HG03064 (cell line): ENCODE data around the gene MUC6.

Experiments used
- ATAC-seq: cut with Tn5 transposase; IDR thresholded peaks from one replicate; pipeline ENCODE4 v1.9.1; 2021; ENCODE audit warnings: low read depth; ENCODE audit not compliant: unreplicated experiment

The MUC6 gene

DNA sequence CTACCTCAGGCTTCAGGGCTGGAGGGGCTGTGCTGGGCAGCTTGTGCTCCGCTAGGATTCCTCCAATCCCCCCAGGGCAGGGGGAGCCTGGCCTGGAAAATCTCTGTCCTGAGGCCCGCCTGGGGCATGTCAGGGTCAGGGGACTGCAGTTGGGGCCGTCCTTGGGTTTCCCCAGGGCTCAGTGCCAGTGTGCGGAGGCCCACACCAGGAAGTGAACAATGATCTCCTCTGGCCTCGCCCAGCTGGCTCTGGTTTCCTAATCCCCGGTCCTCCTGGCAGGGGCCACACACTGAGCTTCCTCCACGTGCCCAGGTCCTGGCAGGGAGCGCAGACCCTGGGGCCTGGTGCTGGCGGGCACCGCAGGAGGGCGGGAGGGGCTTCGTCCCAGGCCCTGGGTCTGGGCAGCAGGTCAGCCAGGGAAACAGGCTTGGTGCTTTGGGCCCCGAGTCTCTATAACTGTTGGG, 36.8 kb upstream of the MUC6 start:
- no peak for ATAC-seq

DNA sequence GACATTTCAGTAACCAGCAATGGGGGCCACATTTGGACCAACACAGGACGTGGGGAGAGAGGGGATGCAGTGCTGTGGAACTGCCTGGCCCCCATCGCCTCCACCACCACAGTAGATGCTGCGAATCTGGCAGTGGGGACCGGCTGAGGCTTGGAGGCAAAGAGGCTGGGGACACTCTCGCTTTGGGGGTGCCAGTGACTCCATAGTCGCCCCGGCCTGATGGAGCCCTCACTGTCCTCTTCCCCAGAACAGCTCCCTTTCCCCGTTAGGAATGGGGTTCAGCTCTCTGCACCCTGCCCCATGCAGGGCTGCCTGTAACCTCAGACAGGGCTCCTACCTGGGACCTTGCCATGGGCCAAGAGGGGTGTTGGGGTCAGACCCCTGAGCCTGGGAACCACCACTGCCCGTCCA, 36.3 kb upstream of the MUC6 start:
- ATAC-seq, result no peak

DNA sequence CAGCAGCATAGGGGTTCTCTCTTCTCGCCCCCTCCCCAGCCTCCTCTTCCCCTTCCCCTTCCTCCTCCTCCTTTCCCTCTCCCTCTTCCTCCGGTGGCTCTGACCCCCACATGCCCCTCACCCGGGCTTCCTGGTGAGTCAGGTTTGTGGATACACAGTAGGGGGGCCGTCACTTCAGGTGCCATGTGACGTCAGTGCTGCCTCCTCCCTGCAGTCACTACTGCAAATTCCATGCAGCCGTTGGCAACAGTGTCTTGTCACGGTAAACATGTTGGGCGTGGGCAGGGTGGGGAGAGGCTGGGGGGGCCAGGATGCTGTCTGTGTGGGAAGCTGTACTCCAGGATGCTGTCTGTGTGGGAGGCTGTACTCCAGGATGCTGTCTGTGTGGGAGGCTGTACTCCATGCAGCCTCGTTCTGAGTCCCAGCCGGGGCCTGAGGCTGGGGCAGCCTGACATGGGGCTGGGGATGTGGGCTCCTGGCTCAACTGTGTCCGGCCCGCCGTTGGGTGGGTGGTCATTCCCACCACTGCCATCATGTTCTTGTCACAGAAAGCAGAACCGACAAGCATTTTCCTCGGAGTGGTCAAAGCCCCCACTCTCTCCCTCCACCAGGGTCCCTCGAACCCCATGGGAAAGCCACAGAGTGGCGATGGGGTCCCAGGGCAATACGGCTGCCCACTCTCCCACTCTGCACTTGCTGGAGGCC, 35.8 kb upstream of the MUC6 start:
- ATAC-seq, result no peak

DNA sequence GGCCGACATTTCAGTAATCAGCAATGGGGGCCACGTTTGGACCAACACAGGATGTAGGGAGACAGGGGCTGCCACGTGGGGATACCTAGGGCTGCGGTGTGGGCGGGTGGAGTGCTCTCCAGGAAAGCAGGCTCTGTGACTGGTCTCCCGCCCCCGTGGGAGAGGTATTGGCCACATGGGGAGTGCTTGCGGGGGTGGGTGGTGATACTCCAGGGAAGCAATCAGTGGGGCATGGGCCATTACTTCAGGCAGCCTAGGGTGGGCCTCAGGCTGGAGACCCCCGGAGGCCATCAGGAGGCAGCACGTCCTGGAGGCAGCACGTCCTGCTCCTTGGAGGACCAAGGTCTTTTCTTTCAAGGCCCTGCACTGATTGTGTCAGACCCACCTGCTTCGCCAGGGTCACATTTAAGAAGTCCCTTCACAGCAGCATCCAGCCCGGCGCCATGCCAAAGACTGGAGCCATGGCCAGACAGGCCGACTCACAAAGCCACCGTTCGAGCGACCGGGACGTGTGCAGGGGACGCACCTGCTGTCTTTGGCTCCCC, 35.1 kb upstream of the MUC6 start:
- ATAC-seq, result no peak

DNA sequence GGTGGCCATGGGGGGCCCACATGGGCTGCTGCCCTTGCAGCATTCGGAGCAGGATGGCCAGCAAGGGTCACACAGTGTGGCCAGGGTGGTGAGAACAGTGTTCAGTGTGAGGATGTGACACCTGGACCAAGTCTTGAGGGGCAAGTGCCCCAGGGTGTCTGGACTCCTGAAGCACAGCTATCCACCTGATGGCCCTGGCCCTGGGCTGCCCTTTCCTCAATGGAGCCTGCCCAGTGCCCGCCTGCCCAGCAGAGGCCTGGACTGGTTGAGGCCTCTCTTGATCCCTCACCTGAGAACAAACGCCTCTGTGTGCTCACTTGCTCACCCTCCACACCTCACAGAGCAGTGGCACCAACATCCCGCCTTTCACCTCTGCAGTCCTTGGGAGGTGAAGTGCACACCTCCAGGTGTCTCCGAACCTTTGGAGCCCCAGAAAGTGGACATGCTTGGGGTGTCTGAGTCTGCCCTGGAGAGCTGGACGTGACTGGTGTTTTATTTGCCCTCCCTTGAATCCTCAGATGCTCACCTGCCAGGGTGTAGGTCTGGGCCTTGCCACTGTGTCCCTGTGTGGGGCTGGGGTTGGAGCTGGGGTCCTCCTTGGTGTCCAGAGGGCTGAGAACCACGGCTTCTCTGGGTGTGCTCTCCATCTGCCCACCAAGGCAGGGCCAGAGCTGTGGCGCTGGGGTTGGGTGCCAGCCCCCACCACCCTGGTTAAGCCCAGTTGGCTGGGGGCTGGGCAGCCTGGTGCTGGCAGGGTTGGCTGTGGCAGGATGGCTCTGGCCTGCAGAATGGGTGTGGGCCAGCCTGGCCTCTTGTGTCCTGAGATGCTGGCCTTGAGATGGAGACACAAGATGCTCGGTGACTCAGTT, 34.3 kb upstream of the MUC6 start:
- no peak for ATAC-seq

DNA sequence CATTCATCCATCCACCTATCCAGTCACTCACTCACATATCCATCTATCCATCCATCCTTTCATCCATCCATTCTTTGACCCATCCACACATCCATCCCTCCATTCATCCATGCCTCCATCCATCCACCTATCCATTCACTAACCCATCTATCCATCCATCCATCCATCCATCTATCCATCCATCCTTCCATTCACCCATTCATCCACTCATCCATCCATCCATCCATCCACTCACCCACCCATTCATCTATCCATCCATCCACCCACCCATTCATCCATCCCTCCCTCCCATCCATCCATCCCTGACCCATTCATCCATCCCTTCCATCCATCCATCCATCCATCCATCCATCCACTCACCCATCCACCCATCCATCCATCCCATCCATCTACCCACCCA, 33.2 kb upstream of the MUC6 start:
- no peak for ATAC-seq

DNA sequence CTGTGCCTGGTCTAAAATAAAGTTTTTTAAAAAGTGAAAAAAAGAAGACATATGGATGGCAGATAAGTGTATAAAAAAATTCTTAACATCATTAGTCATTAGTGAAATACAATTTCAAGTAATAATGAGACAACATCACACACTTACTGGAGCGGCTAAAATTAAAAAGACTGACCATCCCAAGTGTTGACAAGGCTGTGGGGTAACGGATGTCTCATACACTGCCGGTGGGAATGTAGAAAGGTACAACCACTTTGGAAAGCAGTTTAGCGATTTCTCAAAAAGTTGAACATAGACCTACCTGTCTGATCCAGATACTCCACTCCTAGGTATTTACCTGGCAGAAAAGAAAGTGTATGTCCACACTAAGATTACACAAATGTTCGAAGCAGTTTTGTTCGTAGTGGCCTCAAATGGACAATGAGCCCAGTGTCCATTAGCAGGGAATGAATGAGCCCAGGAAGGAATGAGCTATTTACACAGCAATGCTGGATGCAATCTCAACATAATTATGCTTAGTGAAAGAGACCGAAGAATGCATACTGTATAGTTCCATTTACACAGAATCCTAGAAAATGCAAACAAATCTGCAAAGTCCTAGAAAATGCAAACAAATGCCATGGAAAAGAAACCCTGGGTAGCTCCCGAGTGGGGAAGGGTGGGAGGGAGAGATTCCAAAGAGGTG, 31.4 kb upstream of the MUC6 start:
- no peak for ATAC-seq

DNA sequence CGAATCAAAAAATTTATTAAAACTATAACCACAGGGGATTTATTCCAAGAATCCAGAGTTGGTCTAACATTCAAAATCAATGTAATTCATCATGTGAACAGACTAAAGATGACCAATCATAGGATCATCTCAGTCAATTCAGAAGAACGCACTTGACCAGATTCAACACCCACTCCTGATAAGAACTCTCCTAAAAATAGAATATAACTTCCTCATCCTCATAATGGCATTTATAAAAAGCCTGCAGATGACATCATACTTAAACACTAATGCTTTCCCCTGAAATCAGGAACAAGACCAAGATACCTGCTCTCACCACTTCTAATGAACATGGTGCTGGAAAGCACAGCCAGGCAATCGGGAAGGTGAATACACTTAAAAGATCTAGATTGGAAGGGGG, 27.6 kb upstream of the MUC6 start:
- ATAC-seq, result no peak

DNA sequence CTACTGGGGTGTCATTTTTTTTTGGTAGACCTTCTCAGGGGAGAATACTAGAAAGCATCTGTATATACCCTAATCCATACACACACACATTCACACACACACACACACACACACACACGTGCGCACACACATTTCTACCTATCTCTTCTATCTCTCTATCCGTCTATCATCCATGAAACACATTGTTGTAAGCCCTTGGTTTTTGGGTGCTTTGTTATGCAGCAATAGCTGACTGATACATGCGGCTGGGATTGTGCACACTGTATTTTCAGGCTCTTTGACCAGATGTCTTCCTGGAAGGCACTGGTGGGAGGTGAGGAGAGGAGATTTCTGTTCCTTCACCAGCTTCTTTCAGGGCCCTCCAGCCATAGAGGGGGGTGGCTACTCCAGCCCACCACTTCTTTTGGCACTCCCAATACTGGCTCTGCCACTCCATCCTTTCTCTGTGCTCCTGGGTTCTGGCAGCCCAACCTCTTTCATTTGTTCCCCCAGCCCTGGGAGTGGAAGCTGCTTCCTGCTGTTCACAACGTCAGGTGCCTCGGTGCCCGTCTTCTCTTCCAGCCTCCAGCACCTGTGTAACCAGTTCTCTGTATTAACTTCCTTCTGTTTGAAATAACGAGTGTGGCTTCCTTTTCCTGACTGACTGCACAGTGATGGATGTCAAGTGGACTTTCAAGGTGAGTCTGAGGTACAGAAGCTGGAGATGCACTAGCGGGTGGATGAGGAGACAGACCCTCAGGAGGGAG, 25.7 kb upstream of the MUC6 start:
- no peak for ATAC-seq

DNA sequence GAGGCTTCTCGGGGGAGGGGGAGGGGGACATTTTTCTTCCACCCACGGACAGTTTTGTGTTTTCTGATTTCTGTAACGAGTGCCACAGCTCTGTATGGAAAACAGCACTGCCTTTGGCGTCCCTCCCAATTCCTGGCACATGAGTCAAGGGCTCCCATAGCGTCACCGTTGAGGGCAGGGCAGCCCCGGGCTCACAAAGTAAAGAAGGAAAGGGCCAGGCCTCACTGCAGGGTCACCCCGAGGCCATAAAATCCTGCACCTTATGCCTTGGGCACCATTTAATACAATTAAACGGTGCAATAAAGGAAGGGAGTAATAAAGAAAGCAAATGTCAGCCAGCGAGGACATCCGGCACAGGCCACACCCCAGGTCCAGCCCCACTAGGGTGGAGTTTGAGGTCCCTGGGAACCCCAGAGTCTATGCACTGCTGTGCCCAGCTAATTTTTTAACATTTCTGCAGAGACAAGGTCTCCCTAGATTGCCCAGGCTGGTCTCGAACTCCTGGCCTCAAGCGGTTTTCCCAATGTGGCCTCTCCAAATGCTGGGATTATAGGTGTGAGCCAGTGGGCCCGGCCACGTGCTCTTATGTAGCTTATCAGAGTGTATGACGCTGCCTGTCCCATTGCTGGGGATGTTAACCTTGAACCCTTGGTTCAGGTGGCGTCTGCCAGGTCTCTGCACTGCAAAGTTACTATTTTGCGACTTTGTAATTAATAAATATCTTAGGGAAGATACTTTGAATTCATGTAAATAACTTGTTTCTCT, 24.5 kb upstream of the MUC6 start:
- ATAC-seq, result no peak

DNA sequence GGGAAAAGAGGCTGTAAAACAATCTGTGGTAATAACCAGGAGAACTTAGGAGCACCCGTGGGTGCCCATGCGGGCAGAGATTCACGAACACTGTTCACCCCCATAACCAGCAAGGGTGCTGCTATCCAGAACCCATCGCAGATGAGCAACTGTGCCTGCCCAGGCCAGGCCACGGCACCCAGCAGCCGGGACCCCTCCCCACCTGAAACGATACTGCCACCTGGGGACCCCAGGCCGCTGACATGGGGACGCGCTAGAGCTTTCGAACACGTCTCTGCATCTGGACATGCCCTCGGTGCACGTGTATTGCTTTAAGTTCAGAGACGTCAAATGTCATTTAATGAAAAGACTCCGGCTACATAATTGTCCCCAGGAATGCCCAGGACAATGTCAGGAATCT, 23.9 kb upstream of the MUC6 start:
- no peak for ATAC-seq

DNA sequence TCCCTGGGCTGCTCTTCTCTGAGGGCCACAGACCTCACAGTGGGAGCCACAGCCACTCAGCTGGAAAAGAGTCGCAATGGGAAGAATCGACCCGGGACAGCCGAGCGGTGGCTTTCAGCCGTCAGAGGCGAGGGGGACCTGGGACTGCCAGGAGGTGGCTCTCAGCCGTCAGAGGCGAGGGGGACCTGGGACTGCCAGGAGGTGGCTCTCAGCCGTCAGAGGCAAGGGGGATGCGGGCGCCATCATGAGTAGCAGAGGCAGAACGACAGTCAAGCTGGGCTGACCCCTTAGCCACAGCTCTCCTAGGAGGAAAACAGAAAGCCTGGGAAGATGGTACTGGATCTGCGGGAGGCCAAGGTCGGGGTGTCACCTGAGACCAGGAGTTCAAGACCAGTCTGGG, 23.2 kb upstream of the MUC6 start:
- ATAC-seq, result no peak

DNA sequence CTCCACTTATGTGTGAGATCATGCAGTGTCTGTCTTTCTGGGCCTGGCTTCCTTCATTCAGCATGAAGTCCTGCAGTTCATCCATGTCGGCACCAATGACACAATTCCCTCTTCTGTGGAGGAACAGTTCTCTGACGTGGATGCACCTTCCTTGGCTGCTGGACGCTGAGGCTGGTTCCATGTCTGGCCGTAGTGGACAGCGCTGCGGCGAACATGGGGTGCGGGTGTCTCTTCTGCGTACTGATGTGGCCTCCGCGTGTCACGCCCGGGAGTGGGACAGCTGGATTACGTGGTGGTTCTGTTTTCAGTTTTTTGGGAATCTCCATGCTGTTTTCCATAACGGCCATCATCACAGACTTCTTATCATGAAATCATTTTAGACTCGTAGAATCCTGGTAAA, 21.3 kb upstream of the MUC6 start:
- ATAC-seq, result no peak

DNA sequence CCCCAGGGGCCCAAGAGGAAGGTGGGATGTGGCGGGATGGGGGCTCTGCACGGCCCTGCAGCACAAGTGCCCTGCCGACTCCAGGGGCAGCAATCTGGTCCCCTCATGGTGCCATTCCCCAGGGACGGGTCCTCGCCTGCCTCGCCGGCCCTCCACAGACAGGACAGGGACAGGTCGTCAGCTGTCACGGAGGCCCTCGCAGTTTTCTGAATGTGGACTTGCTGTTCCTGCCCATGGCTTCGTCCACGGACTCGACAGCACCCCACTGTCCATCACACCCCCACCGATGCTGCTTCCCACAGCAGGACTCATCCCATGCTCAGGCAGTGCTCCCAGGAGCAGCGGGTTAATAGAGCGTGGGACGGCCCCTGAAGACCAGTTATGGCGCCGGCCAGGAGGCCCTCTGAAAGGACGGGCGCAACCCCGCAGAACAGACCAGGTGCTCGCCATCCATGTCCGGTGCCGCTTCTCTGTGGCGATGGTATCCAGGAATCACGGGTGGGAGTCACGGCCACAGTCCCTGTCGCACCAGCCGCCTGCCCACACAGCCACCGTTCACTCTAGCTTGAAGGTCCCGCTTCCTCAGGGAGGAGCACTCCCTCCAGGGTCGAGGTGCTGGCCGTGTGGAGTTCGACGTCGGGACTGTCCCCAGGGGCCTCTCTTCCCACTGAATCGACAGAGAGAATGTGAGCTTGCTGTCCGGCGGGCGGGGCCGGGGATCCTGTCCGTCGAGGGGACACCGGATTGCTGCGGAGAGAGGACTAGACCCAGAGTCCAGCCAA, 19.7 kb upstream of the MUC6 start:
- no peak for ATAC-seq

DNA sequence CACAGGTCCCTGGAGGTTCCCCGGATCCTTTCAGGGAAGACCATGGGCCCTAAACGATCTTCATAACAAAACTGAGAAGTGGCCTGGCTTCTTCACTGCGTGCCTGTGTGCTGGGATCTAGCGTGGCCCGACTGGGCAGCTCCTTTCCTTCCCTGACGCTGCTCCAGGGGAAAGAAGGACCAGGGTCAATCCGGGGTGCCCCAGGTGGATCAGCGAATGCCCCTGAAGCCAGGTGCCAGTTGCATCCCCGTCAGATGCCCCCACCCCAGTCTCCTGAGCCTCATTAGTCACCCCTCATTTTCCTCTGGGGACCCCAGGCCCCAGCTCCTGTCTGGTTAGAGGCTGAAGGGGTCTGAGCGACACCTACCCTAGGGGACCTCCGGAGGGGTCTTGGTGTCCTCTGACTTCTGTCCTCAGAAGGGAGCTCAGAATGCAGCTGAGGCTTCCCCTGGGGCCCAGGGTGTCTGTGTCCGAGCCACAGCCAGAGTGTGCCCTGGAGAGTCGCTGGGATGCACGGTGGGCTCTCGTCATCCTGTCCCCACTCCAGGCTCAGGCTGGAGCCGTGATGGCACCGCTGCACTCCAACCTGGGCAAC, 18.7 kb upstream of the MUC6 start:
- ATAC-seq, result no peak

DNA sequence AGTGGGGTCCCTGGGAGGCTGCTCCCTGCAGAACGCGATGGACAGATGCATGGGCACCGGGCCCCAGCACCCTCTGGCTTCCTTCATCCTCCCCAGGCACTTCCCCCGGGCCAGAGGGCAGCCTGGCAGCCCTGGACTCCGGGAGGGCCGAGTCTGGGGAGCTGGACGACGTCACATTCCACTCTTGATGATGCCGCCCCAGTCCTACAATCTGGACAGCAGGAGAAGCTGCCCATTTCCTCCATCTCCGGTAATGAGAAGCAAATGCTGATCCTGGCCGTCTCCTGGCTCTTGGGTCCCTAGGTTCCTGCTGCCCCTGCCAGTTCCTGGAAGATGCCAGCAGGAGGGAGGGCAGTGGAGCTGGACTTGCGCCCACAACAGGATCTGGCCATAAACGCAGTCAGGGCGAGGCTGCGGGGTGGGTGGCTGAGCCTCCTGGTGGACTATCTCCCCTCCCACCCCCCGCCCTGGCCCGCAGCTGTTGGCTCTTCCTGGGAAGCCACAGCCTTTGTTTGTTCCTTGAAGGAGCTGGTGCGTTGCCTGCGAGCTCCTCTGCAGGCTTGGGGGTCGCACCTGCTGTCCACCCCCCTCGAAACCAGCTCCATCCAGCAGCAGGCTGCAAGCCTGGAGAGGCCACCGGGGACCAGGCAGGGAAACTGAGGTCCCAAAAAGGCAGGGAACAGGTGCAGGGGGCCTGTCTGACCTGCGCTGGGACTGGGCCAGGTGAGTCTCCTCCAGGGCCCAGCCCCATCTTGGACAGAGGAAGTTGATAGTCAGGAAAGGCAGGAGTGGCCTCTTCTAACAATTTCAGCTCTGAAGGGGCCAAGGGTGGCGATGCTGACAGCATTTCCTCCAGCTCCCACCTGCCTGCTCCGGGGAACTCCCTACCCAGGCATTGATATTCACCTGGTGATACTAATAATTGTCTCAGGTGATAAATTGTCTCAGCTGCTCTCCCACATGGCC, 17.9 kb upstream of the MUC6 start:
- ATAC-seq, result no peak

DNA sequence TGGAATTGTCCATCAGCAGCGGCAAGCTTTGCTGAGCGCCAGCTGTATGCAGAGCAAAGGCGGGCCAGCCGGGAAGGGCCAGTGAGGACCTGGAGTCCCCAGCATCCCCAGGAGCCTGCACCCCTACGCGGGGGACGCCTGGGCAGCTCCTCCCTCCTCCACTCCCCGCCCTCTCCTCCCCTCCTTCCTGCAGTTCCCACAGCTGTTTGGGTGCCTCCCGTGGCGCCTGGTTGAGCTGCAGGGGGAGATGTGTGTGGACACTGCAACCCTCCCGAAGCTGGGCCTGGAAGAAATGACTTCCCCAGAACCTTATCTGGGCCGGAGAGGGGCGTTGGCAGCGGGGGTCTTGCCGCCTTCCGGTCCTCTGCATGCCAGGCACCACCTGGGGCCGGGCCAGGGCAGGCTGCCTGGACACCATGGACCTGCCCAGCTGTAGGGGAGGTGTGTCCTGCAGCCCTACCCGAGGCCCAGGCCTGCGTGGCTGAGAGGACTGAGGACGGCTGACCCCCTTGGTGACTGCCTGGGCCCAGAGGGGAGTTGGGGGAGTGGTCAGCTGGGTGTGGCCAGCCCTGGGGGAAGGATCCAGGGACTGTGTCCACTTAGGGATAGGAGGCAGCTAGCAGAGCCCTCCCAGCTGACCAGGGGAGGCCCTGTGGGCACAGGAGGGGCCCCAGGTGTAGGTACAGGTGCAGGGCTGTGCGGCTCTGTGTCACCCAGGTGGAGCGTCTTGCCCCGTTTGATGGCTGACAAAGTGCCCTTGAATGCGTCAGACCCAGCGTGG, 16.8 kb upstream of the MUC6 start:
- no peak for ATAC-seq
